ENCODE data around the gene IL12RB1. TPM values are rescaled to one million over a fixed set of nuclear protein-coding genes. Genes with fewer than 3 reads are reported as not detected.

Gene IL12RB1
- total and polyA plus RNA-seq, 4 donors = 1.3 to 7.8 (median 4.8) TPM

- WGBS, 2 donors = 37 to 39% methylated on average over 9 of the region's 9 CpGs
- Histone ChIP-seq H3K4me3 (no peak overlapping the region), H3K9me3 (ENCODE audit: control insufficient read depth in 4 of 4, insufficient read depth in 3 of 4, low read length in 3 of 4) (peaks cover 0 to 2% (median 0%) of the 10 kb centered on the region in 4 donors), H3K36me3 (ENCODE audit: control insufficient read depth in 4 of 4, insufficient read depth in 4 of 4, low read length in 4 of 4) (no peaks in the 10 kb centered on the region), H3K27ac (ENCODE audit: low read depth in 1 of 2, low read length in 1 of 2) (no peak overlapping the region), H3K27me3 (ENCODE audit: control insufficient read depth in 3 of 3, insufficient read depth in 3 of 3, low read length in 2 of 3) (no peaks in the 10 kb centered on the region), H3K4me1 (ENCODE audit: control insufficient read depth in 5 of 5, insufficient read depth in 5 of 5, low read length in 5 of 5) (peaks cover 0 to 16% (median 0%) of the 10 kb centered on the region in 5 donors), H3K9ac (ENCODE audit: insufficient read depth in 1 of 2, low read length in 2 of 2) (no peak overlapping the region)
- TF ChIP-seq CTCF (IDR thresholded peaks at IDR 0.05; ENCODE audit: control extremely low read depth, extremely low read depth) = peak; percentile 84
- DNase-seq (peak; percentile 84 to 85 (median 85)), ATAC-seq (ENCODE audit: insufficient read depth, low FRiP score) (peak; percentile 54)
These were observed 26.3 kb upstream of the IL12RB1 start for GRCh38 chr19:18112989-18113478.

- DNase-seq (no peak), ATAC-seq (ENCODE audit: insufficient read depth, low FRiP score) (no peak)
- H3K27ac ChIP-seq (ENCODE audit: low read depth in 1 of 2, low read length in 1 of 2) = peak overlapping the region in 1 of 2 donors; percentile 59
- TF ChIP-seq CTCF (IDR thresholded peaks at IDR 0.05; ENCODE audit: control extremely low read depth, extremely low read depth) = no peak
- H3K4me3 ChIP-seq = peak overlapping the region; percentile 60
- no peaks in the 10 kb centered on the region for H3K36me3 ChIP-seq (ENCODE audit: control insufficient read depth in 4 of 4, insufficient read depth in 4 of 4, low read length in 4 of 4)
- WGBS, 2 donors = 41 to 50% methylated on average over 22 of the region's 22 CpGs
- no peaks in the 10 kb centered on the region for H3K27me3 ChIP-seq (ENCODE audit: control insufficient read depth in 3 of 3, insufficient read depth in 3 of 3, low read length in 2 of 3)
- no peak overlapping the region for H3K9ac ChIP-seq (ENCODE audit: insufficient read depth in 1 of 2, low read length in 2 of 2)
- peaks cover 0 to 2% (median 0%) of the 10 kb centered on the region in 4 donors for H3K9me3 ChIP-seq (ENCODE audit: control insufficient read depth in 4 of 4, insufficient read depth in 3 of 4, low read length in 3 of 4)
- peaks cover 0 to 11% (median 0%) of the 10 kb centered on the region in 5 donors for H3K4me1 ChIP-seq (ENCODE audit: control insufficient read depth in 5 of 5, insufficient read depth in 5 of 5, low read length in 5 of 5)
These were observed 24.0 kb upstream of the IL12RB1 start for GRCh38 chr19:18110609-18111232.

- 1 to 2% methylated on average over 57 to 92 of the region's 92 CpGs for WGBS, 2 donors
- peak overlapping the region in 1 of 2 donors; percentile 59 for H3K27ac ChIP-seq (ENCODE audit: low read depth in 1 of 2, low read length in 1 of 2)
- peaks cover 0 to 2% (median 0%) of the 10 kb centered on the region in 4 donors for H3K9me3 ChIP-seq (ENCODE audit: control insufficient read depth in 4 of 4, insufficient read depth in 3 of 4, low read length in 3 of 4)
- no peaks in the 10 kb centered on the region for H3K36me3 ChIP-seq (ENCODE audit: control insufficient read depth in 4 of 4, insufficient read depth in 4 of 4, low read length in 4 of 4)
- no peak for TF ChIP-seq CTCF (IDR thresholded peaks at IDR 0.05; ENCODE audit: control extremely low read depth, extremely low read depth)
- no peak overlapping the region for H3K9ac ChIP-seq (ENCODE audit: insufficient read depth in 1 of 2, low read length in 2 of 2)
- H3K4me1 ChIP-seq (ENCODE audit: control insufficient read depth in 5 of 5, insufficient read depth in 5 of 5, low read length in 5 of 5) = peaks cover 0 to 11% (median 0%) of the 10 kb centered on the region in 5 donors
- ATAC-seq (ENCODE audit: insufficient read depth, low FRiP score) = peak; percentile 75
- H3K4me3 ChIP-seq = peak overlapping the region; percentile 60
- peak in 2 of 3 donors; percentile 14 to 28 for DNase-seq
- H3K27me3 ChIP-seq (ENCODE audit: control insufficient read depth in 3 of 3, insufficient read depth in 3 of 3, low read length in 2 of 3) = no peaks in the 10 kb centered on the region
These were observed 23.2 kb upstream of the IL12RB1 start for GRCh38 chr19:18109733-18110608.

Data from lung (tissue), 12 donors.